Umbilical cord (tissue), 2 donors: ENCODE measurements around the gene DYNLT5. TPM values are rescaled to one million over a fixed set of nuclear protein-coding genes. Genes with fewer than 3 reads are reported as not detected.
"Not testable (repeated sequence)": the region's sequence is repeated elsewhere in the genome, so short reads cannot be mapped to it uniquely, and the experiment has no call there.

Experiments used
- DNase-seq: peaks from one replicate; pipeline ENCODE4 v3.0.0-alpha.2; 2015; ENCODE audit warnings: low spot score
- total RNA-seq: library from RNA; depleted of rRNA; stranded (reverse); fragments of >200 nt; gene quantifications from one replicate; pipeline ENCODE4 v1.2.3, GENCODE V29; 2014; ENCODE audit warnings: low replicate concordance; ENCODE audit not compliant: insufficient read depth

Gene DYNLT5
- 4.3 TPM for total RNA-seq

DNA sequence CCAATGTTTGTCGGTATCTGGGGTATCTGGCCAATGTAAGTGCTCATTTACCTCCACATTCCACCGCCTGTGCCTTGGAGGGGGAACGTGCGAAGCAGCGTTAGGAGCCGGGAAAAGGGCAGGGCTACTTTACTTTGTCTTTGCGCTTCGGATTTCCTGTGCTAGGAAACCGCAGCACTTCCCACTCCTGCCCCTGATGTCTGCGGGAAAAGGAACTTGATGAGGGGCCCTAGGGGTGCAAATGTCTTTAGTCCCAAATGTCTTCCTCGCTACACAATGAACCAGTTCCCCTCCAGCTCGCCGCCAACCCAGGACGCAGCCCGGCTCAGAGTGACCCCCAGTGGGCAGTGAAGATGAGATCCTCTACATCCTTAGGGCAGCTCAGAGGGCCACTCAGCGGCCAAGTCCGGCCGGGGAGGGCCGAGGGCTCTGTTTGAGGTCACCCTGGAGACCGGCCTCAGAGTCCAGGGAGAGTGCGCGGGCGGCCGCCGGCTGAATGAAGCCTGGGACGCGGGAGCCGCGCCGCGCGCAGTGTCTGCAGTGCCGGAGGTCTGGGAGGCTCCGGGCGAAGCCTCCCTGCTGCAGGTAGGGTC is at the start of gene DYNLT5:
Gene DYNLT5 (plus strand): TSS at position 460 of the 593 bp plus-strand sequence. CDS start 2,200 bp downstream, outside the sequence.
- DNase-seq = peak; percentile 48

DNA sequence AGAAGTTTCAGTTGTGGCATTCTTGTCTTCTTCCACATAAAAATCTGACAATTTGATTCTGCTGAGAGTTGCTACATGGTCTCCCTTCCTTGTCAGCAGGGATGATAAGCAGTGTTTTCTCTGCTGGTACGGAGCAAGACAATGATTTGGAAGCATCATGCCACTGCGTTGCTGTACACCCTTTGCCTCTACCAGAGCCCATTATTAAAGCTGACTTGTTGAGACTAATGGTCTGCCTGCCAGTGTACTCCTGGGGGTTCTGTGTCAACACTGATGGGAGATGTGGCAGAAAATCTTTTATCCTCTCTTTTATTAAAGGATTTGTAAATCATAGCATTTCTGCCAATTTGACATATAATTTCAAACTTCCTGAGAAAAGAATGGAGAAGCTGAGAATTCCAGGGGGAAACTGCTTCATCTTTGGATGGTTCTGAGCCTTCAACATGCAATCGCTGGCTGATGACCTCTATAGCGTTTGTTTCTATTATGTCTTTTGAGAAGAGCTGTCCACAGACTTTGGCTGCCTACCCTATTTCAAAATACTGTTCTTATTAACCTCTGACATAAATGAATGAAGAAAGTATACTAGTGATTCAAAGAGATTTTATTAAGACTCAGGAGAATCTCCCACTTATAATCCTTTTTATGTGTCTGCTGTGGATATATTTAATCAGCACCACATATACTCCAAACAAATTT is 47.9 kb upstream of the DYNLT5 start:
- DNase-seq = no peak

- no peak for DNase-seq
Measured at GRCh38 chr1:66705110-66705509, 47.1 kb upstream of the DYNLT5 start.

DNA sequence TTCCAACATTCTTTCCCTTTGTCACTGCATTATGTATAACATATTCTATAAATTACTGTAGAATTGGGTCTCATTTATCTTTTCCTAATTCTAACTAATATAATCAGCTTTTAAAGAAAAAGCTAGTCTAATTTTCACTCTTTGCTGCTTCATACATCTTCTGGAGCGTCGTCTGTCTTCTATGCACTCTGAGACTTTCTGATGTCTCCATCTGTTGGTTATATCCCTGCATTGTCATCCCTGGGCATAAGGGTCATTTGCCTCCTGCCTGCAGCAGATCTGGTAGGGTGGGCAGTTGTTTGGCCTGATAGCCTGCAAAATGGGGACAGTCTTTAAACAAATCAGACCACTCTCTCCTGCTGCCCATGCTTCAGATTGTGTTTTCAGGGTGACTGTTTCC is 40.8 kb upstream of the DYNLT5 start:
- no peak for DNase-seq

DNA sequence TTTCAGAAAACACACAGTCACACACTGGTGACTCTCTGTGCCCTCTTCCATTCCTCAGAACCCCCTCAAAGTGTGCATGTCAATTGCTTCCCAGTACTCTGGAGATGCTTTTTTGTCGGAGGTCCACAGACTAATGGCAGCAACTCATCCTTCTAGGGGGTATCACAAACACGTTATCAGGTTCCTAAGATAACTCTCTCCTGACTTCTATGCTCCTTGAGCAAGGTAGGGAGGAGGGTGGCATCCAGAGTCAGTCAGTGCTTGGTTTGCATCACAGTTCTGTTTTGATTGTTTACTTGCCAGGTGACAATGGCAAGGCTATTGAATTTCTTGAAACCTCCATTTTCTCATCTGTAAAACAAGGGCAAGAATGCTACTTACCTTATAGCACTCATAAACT is 39.4 kb upstream of the DYNLT5 start:
- no peak for DNase-seq

DNA sequence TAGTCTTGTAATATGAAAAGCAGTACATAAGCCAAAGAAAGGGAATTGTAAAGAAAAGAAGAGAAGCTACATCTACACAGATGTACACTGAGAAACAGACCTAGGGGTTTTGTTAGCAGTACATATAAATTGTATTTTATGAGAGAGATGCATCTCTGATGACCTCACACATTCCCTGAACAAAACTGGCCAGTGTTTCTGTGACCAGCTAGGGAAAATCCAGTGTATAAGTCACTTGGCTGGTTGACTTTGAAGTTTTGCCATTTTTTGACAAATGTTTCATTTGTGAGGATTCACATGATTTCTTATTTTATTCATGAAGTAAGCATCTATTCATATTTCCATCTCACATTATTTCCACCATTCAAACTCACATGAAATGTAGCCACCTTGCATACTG is 28.3 kb upstream of the DYNLT5 start:
- peak; percentile 29 for DNase-seq

DNA sequence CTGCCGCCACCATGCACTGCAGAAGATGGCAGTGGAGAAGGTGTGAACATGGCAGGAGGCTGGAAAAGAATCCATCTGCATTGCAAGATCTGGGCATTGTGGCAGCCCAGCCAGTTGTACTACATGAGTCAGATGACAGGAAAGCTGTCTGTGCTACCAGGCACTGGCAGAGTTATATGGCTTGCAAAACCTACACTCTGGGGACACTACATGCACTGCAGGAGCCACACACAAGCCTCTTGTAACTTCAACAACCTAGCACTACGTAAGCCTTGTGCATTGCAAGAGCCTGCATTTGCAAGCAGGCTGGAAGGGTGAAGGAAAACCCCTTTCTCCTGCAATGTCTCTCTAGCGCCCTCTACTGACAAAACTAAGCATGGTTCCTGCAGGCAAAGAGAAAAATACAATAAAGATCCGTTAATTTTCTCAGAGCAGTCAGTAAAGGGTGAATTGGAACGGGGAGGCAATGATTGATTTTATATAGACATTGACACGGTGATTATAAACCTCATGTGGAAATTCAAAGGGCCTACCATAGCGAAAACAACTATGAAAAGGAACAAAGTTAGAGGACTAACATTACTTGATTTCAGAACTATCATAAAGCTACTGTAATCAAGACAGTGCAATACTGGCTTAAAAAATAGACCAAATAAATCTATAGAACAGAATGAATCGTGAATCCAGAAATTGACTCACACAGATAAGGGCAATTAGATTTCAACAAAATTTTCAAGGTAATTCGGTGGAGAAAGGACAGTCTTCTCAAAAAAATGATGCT is 26.2 kb upstream of the DYNLT5 start:
- peak; percentile 72 for DNase-seq

DNA sequence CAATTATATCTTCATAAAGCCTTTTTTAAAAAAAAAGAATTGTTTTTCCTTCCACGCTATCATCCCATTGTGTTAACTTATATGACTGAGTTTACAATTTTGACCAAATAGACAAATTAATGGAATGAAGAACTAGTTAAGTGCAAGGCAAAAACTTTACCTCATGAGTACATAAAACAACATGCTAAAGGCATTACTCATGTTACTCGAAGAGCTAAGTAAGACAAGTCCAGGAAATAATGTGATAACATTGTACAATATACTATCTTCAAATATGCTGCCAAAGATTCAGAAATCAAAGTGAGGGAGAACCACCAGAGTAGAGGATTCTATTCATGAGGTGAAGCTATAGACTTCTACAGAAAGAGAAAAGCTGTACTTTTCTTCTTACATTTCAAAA is 24.2 kb upstream of the DYNLT5 start:
- no peak for DNase-seq

DNA sequence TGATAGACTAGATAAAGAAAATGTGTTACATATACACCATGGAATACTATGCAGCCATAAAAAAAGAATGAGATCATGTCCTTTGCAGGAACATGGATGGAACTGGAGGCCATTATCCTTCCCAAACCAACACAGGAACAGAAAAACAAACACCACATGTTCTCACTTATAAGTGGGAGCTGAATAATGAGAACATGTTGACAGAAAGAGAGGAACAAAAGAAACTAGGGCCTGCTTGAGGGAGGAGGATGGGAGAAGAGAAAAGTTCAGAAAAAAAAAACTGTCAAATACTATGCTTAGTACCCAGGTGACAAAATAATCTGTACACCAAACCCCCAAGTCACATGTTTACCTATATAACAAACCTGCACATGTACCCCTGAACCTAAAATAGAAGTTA is 23.5 kb upstream of the DYNLT5 start:
- not testable (repeated sequence) for DNase-seq

DNA sequence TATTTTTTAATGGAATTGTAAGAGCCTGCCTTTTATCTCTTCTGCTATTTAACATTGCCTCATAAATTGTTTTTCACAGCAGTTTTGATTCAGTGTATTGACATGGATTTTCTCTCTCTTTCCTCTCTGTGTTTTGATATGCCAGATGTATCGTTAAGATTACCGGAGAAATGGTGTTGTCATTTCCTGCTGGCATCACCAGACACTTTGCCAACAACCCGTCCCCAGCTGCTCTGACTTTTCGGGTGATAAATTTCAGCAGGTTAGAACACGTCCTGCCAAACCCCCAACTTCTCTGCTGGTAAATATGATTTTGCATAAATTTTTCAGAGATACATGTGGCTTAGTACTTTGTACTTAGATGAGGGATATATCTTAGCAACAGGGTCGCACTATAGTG is 23.1 kb upstream of the DYNLT5 start:
- no peak for DNase-seq

DNA sequence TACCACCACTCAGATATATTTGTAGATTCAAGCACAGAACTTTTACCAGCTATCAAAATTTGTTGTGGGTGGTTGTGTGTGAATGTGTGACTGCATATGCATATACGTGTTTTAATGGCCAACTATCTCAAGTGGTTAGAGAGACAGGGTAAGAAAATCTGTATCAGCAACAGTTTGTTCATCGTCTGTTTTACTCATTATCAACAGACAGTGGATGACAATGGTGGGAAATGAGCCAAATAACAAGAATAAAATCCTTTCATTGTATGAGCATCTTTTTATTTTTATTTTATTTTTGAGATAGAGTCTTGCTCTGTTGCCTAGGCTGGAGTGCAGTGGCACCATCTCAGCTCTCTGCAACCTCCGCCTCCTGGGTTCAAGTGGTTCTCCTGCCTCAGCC is 22.7 kb upstream of the DYNLT5 start:
- DNase-seq = no peak

DNA sequence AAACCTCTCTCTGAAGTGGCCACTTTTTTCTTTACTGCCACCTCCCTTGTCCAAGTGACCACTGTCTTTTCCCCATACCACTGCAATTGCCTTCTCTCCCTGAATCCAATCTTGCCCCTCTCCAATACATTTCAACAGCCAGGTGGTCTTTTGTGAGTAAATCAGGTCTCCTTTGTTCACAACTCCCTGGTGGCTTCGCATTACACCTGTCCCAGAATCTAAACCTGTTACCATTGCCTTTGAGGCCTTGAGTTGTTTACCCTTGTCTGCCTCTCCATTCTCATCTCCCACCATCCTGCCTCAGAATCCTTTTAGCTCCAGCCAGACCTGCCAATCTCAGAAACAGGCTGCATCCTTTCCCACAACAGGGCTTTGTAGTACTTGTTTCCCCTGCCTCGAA is 21.8 kb upstream of the DYNLT5 start:
- no peak for DNase-seq

GRCh38 chr1:66731170-66731865 is 20.9 kb upstream of the DYNLT5 start:
- DNase-seq = no peak

- peak; percentile 24 for DNase-seq
Measured at GRCh38 chr1:66732407-66733166, 19.7 kb upstream of the DYNLT5 start.

DNA sequence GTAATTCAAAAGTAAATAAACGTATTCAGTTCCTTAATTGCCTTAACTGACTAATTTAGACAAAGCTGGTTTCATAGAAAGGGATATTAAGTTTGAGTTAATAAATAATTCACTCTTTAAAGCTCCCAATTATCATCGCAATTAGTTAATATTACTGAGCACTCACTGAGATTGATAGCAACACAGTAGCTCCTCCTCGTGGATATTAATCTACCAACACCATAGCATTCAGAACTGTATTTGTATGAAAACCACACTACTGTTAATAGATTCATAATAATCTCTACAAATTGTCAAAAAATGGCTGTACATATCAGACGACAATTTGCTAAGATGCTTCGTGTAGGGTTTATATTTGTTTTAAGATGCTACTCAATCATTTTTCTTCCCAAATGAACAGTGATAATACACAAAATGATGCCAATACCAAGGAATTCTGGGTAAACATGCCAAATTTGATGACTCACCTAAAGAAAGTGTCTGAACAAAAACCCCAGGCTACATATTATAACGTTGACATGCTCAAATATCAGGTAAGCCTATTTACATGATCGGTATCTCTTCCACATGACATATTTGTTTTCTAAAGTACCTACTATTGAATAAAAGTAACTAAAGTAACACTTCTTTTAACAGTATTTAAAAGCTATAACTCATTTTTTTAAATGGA is 18.8 kb upstream of the DYNLT5 start:
- no peak for DNase-seq

DNA sequence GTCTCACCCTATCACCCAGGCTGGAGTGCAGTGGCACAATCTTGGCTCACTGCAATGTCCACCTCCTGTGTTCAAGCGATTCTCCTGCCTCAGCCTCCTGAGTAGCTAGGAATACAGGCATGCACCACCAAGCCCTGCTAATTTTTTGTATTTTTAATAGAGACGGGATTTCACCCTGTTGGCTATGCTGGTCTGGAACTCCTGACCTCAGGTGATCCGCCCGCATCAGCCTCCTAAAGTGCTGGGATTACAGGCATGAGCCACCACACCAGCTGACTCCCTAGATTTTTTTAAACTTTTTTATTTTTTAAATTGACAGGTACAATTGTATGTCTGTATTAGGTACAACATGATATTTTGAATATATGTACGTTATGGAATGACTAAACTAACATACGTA is 17.7 kb upstream of the DYNLT5 start:
- DNase-seq = not testable (repeated sequence)

GRCh38 chr1:66737836-66738235 is 14.4 kb upstream of the DYNLT5 start:
- DNase-seq = no peak

DNA sequence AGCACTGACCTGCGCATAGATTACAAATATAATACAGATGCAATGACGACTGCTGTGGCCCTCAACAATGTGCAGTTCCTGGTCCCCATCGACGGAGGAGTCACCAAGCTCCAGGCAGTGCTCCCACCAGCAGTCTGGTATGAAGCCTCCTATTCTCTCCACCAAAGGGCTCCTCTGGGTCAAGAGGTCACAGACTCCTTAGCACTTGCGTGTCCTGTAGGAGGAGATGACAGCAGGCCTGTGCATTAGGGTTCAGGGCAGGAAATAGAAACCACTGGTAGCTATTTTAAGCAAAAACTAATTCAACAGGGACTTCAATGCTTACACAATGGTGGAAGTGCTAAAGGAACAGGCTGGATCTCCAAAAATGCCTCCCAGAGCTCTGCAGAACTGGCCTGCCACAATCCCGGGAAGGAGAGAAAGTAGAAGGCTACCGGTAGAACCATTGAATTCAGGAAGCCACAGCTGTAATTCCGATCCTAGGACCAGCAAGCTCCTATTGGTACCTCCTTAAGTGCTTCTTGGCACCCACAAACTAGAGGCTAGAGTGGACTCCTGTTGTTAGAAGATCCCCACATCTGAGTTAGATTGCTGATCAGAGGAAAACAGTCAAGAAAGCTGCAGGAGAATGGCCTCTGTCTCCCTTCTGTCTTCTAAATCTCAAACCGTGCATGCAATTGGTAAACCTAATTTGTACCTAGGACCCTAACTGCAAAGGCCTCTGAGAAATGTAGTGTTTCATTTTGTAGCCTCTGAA is 12.7 kb upstream of the DYNLT5 start:
- DNase-seq = no peak

GRCh38 chr1:66745451-66745850 is 6.8 kb upstream of the DYNLT5 start:
- DNase-seq = no peak

- DNase-seq = no peak
Measured at GRCh38 chr1:66747501-66747900, 4.8 kb upstream of the DYNLT5 start.
